Uterus (tissue), 4 donors: ENCODE data around the gene ZNF786. TPM values are rescaled to one million over a fixed set of nuclear protein-coding genes. Genes with fewer than 3 reads are reported as not detected.

ENCODE experiments used
- DNase-seq, 2 donors: peaks; one replicate each; pipeline ENCODE4 v3.0.0-alpha.2; 2019 to 2020
- H3K27ac ChIP-seq, 2 donors: fragments of 200-600 bp; sonication (generic); 1 replicate in 1 of 2; 2 replicates in 1 of 2; pipeline ENCODE4 v1.5.1; 2016 to 2018
- H3K27me3 ChIP-seq, 2 donors: fragments of 200-600 bp; sonication (generic); one replicate each; pipeline ENCODE4 v1.5.1; 2018 to 2019; ENCODE audit warnings: control low read depth in 1 of 2
- H3K36me3 ChIP-seq, 2 donors: fragments of 200-600 bp; sonication (generic); one replicate each; pipeline ENCODE4 v1.5.1; 2019; ENCODE audit warnings: control low read depth in 1 of 2
- H3K4me1 ChIP-seq, 2 donors: fragments of 200-600 bp; sonication (generic); one replicate each; pipeline ENCODE4 v1.5.1; 2018 to 2019; ENCODE audit warnings: control low read depth in 1 of 2
- H3K4me3 ChIP-seq, 2 donors: fragments of 200-600 bp; sonication (generic); 1 replicate in 1 of 2; 2 replicates in 1 of 2; pipeline ENCODE4 v1.5.1; 2018 to 2019; ENCODE audit warnings: mild to moderate bottlenecking in 1 of 2
- H3K9me3 ChIP-seq, 2 donors: fragments of 200-600 bp; sonication (generic); one replicate each; pipeline ENCODE4 v1.5.1; 2019; ENCODE audit warnings: control low read depth in 1 of 2
- POLR2A ChIP-seq, 2 donors: fragments of 450-650 bp; IDR thresholded peaks; one replicate each; pipeline ENCODE4 v1.6.1; 2016; ENCODE audit warnings: antibody characterized with exemption in 2 of 2, mild to moderate bottlenecking in 1 of 2, moderate library complexity in 1 of 2
- intact Hi-C: fragments of 100-400 bp; cut with DNase I; formaldehyde crosslinking; loops from one replicate; pipeline ENCODE4 v1.15.1; 2023; ENCODE audit warnings: low total_unique reads
- total RNA-seq, 4 donors: library from RNA; depleted of rRNA in 3 of 4; stranded (reverse); fragments of >200 nt in 3 of 4; gene quantifications; one replicate each; pipeline versions ENCODE4 v1.1.0 to v1.2.4, GENCODE V29; 2014 to 2023
- TF ChIP-seq, protein P1 (sequence below), 4 experiments: fragments of 200-600 bp in 2 of 4; fragments of 450-650 bp in 2 of 4; sonication (generic) in 2 of 4; IDR thresholded peaks; one replicate each; pipeline ENCODE4 v1.5.1; 2016 to 2019; ENCODE audit warnings: antibody characterized with exemption in 4 of 4, mild to moderate bottlenecking in 2 of 4, moderate library complexity in 1 of 4
- donor health status: DM: yes; HTN: yes; CAD: no.

Gene ZNF786
- total RNA-seq, 4 donors from 2014 or later, result 3.6 to 13.7 (median 9.7) TPM

DNA sequence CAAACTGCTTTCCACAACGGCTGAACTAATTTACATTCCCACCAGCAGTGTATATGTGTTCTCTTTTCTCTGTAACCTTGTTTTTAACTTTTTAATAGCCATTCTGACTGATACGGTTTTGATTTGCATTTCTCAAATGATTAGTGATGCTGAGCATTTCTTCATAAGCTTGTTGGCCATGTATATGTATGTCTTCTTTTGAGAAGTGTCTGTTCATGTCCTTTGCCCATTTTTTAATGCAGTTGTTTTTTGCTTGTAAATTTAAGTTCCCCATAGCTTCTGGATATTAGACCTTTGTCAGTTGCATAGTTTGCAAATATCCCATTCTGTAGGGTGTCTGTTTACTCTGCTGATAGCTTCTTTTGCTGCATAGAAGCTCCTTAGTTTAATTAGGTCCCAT lies 6.1 kb downstream of the ZNF786 start:
- Histone ChIP-seq H3K27me3 (no peaks in the 10 kb centered on the region), H3K36me3 (no peaks in the 10 kb centered on the region), H3K27ac (no peak overlapping the region), H3K4me3 (no peak overlapping the region), H3K9me3 (no peaks in the 10 kb centered on the region), H3K4me1 (no peaks in the 10 kb centered on the region)
- no peak for DNase-seq
- intact Hi-C loops, result no loop called here
- TF ChIP-seq POLR2A (IDR thresholded peaks at IDR 0.05), result no peak
- TF ChIP-seq, protein P1, sequence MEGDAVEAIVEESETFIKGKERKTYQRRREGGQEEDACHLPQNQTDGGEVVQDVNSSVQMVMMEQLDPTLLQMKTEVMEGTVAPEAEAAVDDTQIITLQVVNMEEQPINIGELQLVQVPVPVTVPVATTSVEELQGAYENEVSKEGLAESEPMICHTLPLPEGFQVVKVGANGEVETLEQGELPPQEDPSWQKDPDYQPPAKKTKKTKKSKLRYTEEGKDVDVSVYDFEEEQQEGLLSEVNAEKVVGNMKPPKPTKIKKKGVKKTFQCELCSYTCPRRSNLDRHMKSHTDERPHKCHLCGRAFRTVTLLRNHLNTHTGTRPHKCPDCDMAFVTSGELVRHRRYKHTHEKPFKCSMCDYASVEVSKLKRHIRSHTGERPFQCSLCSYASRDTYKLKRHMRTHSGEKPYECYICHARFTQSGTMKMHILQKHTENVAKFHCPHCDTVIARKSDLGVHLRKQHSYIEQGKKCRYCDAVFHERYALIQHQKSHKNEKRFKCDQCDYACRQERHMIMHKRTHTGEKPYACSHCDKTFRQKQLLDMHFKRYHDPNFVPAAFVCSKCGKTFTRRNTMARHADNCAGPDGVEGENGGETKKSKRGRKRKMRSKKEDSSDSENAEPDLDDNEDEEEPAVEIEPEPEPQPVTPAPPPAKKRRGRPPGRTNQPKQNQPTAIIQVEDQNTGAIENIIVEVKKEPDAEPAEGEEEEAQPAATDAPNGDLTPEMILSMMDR (IDR thresholded peaks at IDR 0.05), result no peak

DNA sequence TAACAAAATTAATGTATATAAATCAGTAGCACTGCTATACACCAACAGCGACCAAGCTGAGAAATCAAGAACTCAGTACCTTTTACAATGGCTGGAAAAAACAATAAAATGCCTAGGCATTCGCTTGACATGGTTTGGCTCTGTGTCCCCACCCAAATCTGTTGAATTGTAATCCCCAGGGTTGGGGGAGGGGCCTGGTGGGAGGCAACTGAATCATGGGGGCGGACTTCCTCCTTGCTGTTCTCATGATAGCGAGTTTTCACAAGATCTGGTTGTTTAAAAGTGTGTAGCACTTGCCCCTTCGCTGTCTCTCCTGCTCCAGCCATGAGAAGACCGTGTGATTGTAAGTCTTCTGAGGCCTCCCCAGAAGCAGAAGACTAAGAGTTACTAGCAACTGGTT lies 8.6 kb downstream of the ZNF786 start:
- TF ChIP-seq POLR2A (IDR thresholded peaks at IDR 0.05), result no peak
- TF ChIP-seq, protein P1 (IDR thresholded peaks at IDR 0.05), result no peak
- Histone ChIP-seq H3K4me3 (no peak overlapping the region), H3K27ac (no peak overlapping the region), H3K36me3 (no peaks in the 10 kb centered on the region), H3K9me3 (no peaks in the 10 kb centered on the region), H3K4me1 (no peaks in the 10 kb centered on the region), H3K27me3 (no peaks in the 10 kb centered on the region)
- intact Hi-C loops, result no loop called here
- DNase-seq, result no peak

DNA sequence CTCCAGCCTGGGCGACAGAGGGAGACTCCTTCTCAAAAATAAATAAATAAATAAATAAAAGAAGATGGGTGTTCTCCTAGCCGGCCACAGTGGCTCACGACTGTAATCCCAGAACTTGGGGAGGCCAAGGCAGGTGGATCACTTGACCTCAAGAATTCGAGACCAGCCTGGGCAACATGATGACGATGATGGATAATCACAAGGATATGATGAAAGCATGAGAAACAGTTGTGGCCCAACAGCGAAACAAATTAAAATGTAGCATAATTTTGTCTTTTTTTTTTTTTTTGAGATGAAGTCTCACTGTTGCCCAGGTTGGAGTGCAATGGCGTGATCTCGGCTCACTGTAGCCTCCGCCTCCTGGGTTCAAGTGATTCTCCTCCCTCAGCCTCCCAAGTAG lies 12.9 kb downstream of the ZNF786 start:
- DNase-seq, result no peak
- no peaks in the 10 kb centered on the region for H3K4me1 ChIP-seq
- no peak overlapping the region for H3K4me3 ChIP-seq
- no peaks in the 10 kb centered on the region for H3K36me3 ChIP-seq
- no peaks in the 10 kb centered on the region for H3K9me3 ChIP-seq
- H3K27me3 ChIP-seq, result no peaks in the 10 kb centered on the region
- intact Hi-C loops, result no loop called here
- TF ChIP-seq POLR2A (IDR thresholded peaks at IDR 0.05), result no peak
- TF ChIP-seq, protein P1 (IDR thresholded peaks at IDR 0.05), result no peak
- no peak overlapping the region for H3K27ac ChIP-seq

DNA sequence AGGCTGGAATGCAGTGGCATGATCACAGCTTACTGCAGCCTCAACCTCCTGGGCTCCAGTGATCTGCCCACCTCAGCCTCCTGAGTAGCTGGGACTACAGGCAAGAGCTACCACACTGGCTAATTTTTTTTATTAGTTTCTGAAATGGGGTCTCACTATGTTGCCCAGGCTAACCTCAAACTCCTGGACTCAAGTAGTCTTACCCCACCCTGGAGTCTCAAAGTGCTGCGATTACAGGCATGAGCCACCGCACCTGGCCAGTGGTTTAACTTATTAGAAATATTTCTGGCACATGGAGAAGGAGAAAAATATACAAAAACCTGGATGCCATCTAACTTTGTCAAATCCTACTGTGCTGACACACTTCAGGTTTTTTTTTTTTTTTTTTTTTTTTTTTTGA lies 15.2 kb downstream of the ZNF786 start:
- no peaks in the 10 kb centered on the region for H3K4me1 ChIP-seq
- no peak overlapping the region for H3K27ac ChIP-seq
- H3K9me3 ChIP-seq, result no peaks in the 10 kb centered on the region
- no peaks in the 10 kb centered on the region for H3K27me3 ChIP-seq
- no peak overlapping the region for H3K4me3 ChIP-seq
- no peak for TF ChIP-seq POLR2A (IDR thresholded peaks at IDR 0.05)
- TF ChIP-seq, protein P1 (IDR thresholded peaks at IDR 0.05), result no peak
- H3K36me3 ChIP-seq, result no peaks in the 10 kb centered on the region
- intact Hi-C loops, result no loop called here
- DNase-seq, result no peak

DNA sequence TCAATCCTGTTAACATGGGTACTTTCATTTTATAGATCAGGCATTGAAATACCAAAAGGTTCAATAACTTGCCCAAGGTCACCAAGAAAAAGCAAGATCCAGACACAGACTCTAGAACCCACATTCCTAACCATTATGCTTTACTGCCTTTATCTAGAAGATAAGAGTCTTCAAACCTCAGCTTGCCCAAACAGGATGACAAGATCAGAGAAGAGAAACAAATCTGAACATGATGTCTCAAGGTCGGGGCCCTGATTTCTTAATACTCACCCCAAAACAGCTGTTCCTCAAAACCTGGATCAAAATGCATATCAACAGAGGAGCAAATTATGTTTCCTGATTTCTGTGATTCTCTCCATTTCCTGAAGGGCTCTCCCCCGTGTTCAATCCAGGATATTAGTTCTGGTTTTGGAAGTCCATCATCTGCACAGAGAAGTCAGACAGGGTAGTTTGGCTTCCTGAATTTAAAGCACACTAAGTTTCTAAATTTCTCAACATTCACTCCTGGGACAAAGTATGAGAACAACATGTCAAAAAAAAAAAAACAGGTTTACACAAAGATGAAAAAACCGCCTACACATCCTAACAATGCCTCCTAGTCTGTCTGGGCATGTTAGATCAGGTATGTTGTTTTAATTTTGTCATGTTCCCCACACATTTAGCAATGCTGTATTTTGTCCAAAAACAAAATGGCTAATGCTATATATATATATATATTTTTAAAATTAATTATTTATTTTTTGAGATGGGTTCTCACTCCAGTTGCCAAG lies 16.2 kb downstream of the ZNF786 start:
- TF ChIP-seq, protein P1 (IDR thresholded peaks at IDR 0.05), result no peak
- no peak for TF ChIP-seq POLR2A (IDR thresholded peaks at IDR 0.05)
- no peak overlapping the region for H3K27ac ChIP-seq
- no peaks in the 10 kb centered on the region for H3K4me1 ChIP-seq
- no peaks in the 10 kb centered on the region for H3K9me3 ChIP-seq
- intact Hi-C loops, result no loop called here
- H3K27me3 ChIP-seq, result no peaks in the 10 kb centered on the region
- no peak overlapping the region for H3K4me3 ChIP-seq
- no peak for DNase-seq
- H3K36me3 ChIP-seq, result no peaks in the 10 kb centered on the region
